Lower leg skin (tissue), 4 donors: Measurements from ENCODE around the gene FTO. TPM values are rescaled to one million over a fixed set of nuclear protein-coding genes. Genes with fewer than 3 reads are reported as not detected.

Experiments
- DNase-seq, 2 donors: peaks; one replicate each; pipeline ENCODE4 v3.0.0-alpha.2; 2019; ENCODE audit warnings: low spot score in 2 of 2
- H3K4me3 ChIP-seq: fragments of 200-600 bp; sonication (generic); 2 replicates; pipeline ENCODE4 v1.5.1; 2017; ENCODE audit warnings: mild to moderate bottlenecking, low read depth; ENCODE audit not compliant: poor library complexity, severe bottlenecking
- CTCF ChIP-seq, 3 donors: fragments of 450-650 bp; IDR thresholded peaks; one replicate each; pipeline ENCODE4 v1.5.1; 2016; ENCODE audit warnings: antibody characterized with exemption in 3 of 3, mild to moderate bottlenecking in 3 of 3, moderate library complexity in 2 of 3
- POLR2A ChIP-seq, 2 donors: fragments of 450-650 bp; IDR thresholded peaks; one replicate each; pipeline ENCODE4 v1.6.1; 2016 to 2017; ENCODE audit warnings: antibody characterized with exemption in 2 of 2, mild to moderate bottlenecking in 1 of 2, moderate library complexity in 1 of 2
- WGBS, 2 donors: methylation state at CpG; one replicate each; pipeline ENCODE4 v1.1.5; 2018; 5-methylcytosine and 5-hydroxymethylcytosine counted together
- intact Hi-C: fragments of 100-400 bp; cut with DNase I; formaldehyde crosslinking; loops from one replicate; pipeline ENCODE4 v1.15.0; 2023; ENCODE audit warnings: low total_unique reads
- total RNA-seq, 4 donors: library from RNA; depleted of rRNA; stranded (reverse); fragments of >200 nt; gene quantifications; one replicate each; pipeline ENCODE4 v1.1.0, GENCODE V29; 2016

Gene FTO
- total RNA-seq, 4 donors from 2014 or later: 61.2 to 88.2 (median 64.1) TPM

GRCh38 chr16:53998024-53998810 is 294.3 kb downstream of the FTO start:
- no peak overlapping the region for H3K4me3 ChIP-seq
- DNase-seq: no peak
- TF ChIP-seq CTCF (IDR thresholded peaks at IDR 0.05) (no peak), POLR2A (IDR thresholded peaks at IDR 0.05) (no peak)
- 96 to 99% methylated on average over 5 of the region's 5 CpGs for WGBS, 2 donors
- intact Hi-C loops: no loop called here

- TF ChIP-seq CTCF (IDR thresholded peaks at IDR 0.05): no peak
- TF ChIP-seq POLR2A (IDR thresholded peaks at IDR 0.05): no peak
- no peak overlapping the region for H3K4me3 ChIP-seq
- WGBS, 2 donors: 80 to 93% methylated on average over 5 of the region's 5 CpGs
- intact Hi-C loops: no loop called here
- DNase-seq: no peak
Observed at GRCh38 chr16:53998966-53999522, 295.1 kb downstream of the FTO start.

- TF ChIP-seq POLR2A (IDR thresholded peaks at IDR 0.05) (no peak), CTCF (IDR thresholded peaks at IDR 0.05) (no peak)
- 75 to 79% methylated on average over 4 of the region's 4 CpGs for WGBS, 2 donors
- no peak for DNase-seq
- no peak overlapping the region for H3K4me3 ChIP-seq
- intact Hi-C loops: no loop called here
Observed at GRCh38 chr16:53999841-54000240, 295.9 kb downstream of the FTO start.

- 83 to 86% methylated on average over 5 of the region's 5 CpGs for WGBS, 2 donors
- DNase-seq: no peak
- no peak overlapping the region for H3K4me3 ChIP-seq
- no peak for TF ChIP-seq POLR2A (IDR thresholded peaks at IDR 0.05)
- TF ChIP-seq CTCF (IDR thresholded peaks at IDR 0.05): no peak
- intact Hi-C loops: no loop called here
Observed at GRCh38 chr16:54000361-54000760, 296.4 kb downstream of the FTO start.

- WGBS, 2 donors: 87 to 92% methylated on average over 4 of the region's 4 CpGs
- intact Hi-C loops: no loop called here
- no peak for TF ChIP-seq POLR2A (IDR thresholded peaks at IDR 0.05)
- no peak for TF ChIP-seq CTCF (IDR thresholded peaks at IDR 0.05)
- DNase-seq: no peak
- no peak overlapping the region for H3K4me3 ChIP-seq
Observed at GRCh38 chr16:54006693-54007092, 302.7 kb downstream of the FTO start.
